Thymus (tissue), 11 donors: ENCODE measurements around the gene KIFC3. TPM values are rescaled to one million over a fixed set of nuclear protein-coding genes. Genes with fewer than 3 reads are reported as not detected.

Source experiments
- DNase-seq, 9 donors: peaks; one replicate each; pipeline ENCODE4 v3.0.0-alpha.2; 2013; ENCODE audit warnings: low spot score in 9 of 9, low read depth in 6 of 9, missing footprints in 1 of 9
- H3K27ac ChIP-seq, 2 donors: one replicate each; pipeline ENCODE4 v1.5.1; 2013; ENCODE audit warnings: control low read depth in 1 of 2, low read depth in 1 of 2, low read length in 1 of 2, mild to moderate bottlenecking in 1 of 2, moderate library complexity in 1 of 2
- H3K27me3 ChIP-seq, 2 donors: one replicate each; pipeline ENCODE4 v1.5.1; 2013; ENCODE audit warnings: low read length in 1 of 2; ENCODE audit not compliant: control insufficient read depth in 2 of 2, insufficient read depth in 1 of 2
- H3K36me3 ChIP-seq, 2 donors: one replicate each; pipeline ENCODE4 v1.5.1; 2013; ENCODE audit warnings: low read length in 1 of 2, mild to moderate bottlenecking in 1 of 2, moderate library complexity in 1 of 2; ENCODE audit not compliant: control insufficient read depth in 2 of 2, insufficient read depth in 2 of 2
- H3K4me1 ChIP-seq, 2 donors: one replicate each; pipeline ENCODE4 v1.5.1; 2013; ENCODE audit warnings: low read length in 2 of 2; ENCODE audit not compliant: control insufficient read depth in 2 of 2, insufficient read depth in 2 of 2
- H3K4me3 ChIP-seq, 2 donors: one replicate each; pipeline ENCODE4 v1.5.1; 2013; ENCODE audit warnings: low read length in 2 of 2, control low read depth in 1 of 2, mild to moderate bottlenecking in 1 of 2
- H3K9me3 ChIP-seq, 2 donors: one replicate each; pipeline ENCODE4 v1.5.1; 2013; ENCODE audit warnings: low read length in 1 of 2, mild to moderate bottlenecking in 1 of 2; ENCODE audit not compliant: control insufficient read depth in 2 of 2, insufficient read depth in 1 of 2
- WGBS: extraction: QIAGEN DNeasy Blood & Tissue Kit; methylation state at CpG from one replicate; pipeline ENCODE4 v1.1.7; 2013; 5-methylcytosine and 5-hydroxymethylcytosine counted together
- polyA plus RNA-seq: library from polyadenylated mRNA; stranded (reverse); fragments of 200-250 nt; gene quantifications from one replicate; pipeline ENCODE4 v1.2.3, GENCODE V29; 2013
- total RNA-seq: library from RNA; stranded (reverse); fragments of 120-200 nt; gene quantifications from one replicate; pipeline ENCODE4 v1.2.4, GENCODE V29; 2013
- donor health status: healthy.

KIFC3 gene
- total and polyA plus RNA-seq, 2 donors: 3.8 to 9.2 TPM

DNA sequence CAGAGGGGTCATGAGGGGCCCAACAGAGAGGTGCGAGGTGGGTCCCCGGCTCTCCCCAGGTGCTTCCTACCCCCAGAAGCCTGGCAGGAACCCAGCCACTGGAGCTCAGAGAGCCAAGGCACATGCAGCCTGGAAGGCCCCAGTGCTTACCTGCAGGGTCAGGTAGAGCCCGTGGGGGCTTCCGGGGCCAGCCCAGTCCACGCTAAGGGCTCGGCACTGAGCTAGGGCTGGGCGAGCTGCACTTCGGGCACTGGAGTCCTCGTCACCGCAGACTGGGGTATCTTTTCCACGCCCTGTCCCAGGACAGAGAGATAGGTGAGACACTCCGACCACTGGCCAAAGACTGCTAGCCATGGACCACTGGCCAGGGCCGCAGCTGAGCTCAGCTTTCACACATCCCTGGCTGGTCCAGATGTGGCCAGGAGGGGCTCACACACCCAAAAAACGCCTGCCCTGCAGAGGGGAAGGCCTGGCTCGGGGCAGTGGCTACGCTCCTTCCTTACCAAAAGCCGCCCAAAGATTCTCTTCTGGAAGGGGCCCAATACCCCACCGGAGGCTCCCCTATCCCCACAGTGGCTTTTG lies 7.4 kb downstream of the KIFC3 start:
- Histone ChIP-seq H3K9me3 (no peaks in the 10 kb centered on the region), H3K4me3 (no peak overlapping the region), H3K27me3 (peaks cover 0 to 25% of the 10 kb centered on the region in 2 donors), H3K36me3 (no peaks in the 10 kb centered on the region), H3K4me1 (peaks cover 10 to 32% of the 10 kb centered on the region in 2 donors), H3K27ac (no peak overlapping the region)
- 88% methylated on average over 18 of the region's 18 CpGs for WGBS
- no peak for DNase-seq

- no peak for DNase-seq
- Histone ChIP-seq H3K9me3 (no peaks in the 10 kb centered on the region), H3K4me3 (no peak overlapping the region), H3K4me1 (peaks cover 0 to 9% of the 10 kb centered on the region in 2 donors), H3K27ac (no peak overlapping the region), H3K27me3 (peaks cover 0 to 1% of the 10 kb centered on the region in 2 donors), H3K36me3 (no peaks in the 10 kb centered on the region)
- 86% methylated on average over 8 of the region's 8 CpGs for WGBS
Measured at GRCh38 chr16:57791893-57792461, 10.3 kb downstream of the KIFC3 start.

GRCh38 chr16:57791195-57791892 lies 10.9 kb downstream of the KIFC3 start:
- Histone ChIP-seq H3K27me3 (no peaks in the 10 kb centered on the region), H3K4me1 (peaks cover 0 to 9% of the 10 kb centered on the region in 2 donors), H3K36me3 (no peaks in the 10 kb centered on the region), H3K27ac (no peak overlapping the region), H3K9me3 (no peaks in the 10 kb centered on the region), H3K4me3 (no peak overlapping the region)
- 67% methylated on average over 13 of the region's 13 CpGs for WGBS
- DNase-seq: no peak

DNA sequence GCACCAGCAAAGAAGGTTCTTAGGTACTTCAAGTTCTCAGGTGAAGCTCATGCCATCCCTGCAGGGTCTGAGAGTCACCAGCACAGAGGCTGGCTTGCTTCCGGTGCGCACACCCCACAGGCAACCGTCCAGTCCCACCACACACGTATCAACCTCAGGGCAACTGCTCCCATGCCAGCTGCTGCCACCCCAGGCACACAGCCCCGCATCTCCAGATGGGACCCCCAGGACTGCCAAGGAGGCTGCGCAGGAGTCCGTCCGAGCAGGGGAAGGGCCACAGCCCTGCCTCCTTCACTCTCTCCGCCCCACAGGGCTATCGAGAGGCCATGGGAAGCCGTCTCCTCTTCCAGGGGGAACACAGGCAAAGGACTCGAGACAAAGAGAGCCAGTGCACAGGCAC lies 13.3 kb downstream of the KIFC3 start:
- Histone ChIP-seq H3K9me3 (no peaks in the 10 kb centered on the region), H3K27me3 (no peaks in the 10 kb centered on the region), H3K36me3 (no peaks in the 10 kb centered on the region), H3K4me1 (peaks cover 0 to 9% of the 10 kb centered on the region in 2 donors), H3K4me3 (no peak overlapping the region), H3K27ac (no peak overlapping the region)
- WGBS: 97% methylated on average over 12 of the region's 12 CpGs
- no peak for DNase-seq

GRCh38 chr16:57788252-57788841 lies 13.9 kb downstream of the KIFC3 start:
- DNase-seq: no peak
- Histone ChIP-seq H3K4me1 (peaks cover 0 to 9% of the 10 kb centered on the region in 2 donors), H3K27ac (no peak overlapping the region), H3K36me3 (no peaks in the 10 kb centered on the region), H3K9me3 (no peaks in the 10 kb centered on the region), H3K4me3 (no peak overlapping the region), H3K27me3 (no peaks in the 10 kb centered on the region)
- 97% methylated on average over 17 of the region's 17 CpGs for WGBS

DNA sequence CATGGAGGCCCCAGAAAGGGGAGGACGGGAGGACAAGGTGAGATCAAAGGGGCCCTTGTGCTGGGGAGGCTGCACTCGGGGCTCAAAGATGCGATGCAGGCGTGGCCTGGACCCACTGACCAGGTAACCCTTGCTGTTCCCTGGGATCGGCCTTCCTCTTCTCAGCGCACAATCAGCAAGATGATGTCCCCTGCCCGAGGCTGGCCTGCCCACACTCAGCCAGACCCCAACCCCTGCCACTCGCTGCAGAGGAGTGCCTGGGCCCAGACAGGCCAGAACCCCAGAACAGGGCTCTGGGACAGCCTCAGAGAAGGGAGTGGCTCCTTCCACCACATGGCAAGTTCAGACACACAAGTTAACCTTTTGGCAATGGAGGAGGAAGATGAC lies 14.8 kb downstream of the KIFC3 start:
- H3K27me3 ChIP-seq: no peaks in the 10 kb centered on the region
- H3K27ac ChIP-seq: no peak overlapping the region

GRCh38 chr16:57786632-57787518 lies 15.4 kb downstream of the KIFC3 start:
- WGBS: 93% methylated on average over 26 of the region's 26 CpGs
- Histone ChIP-seq H3K27me3 (no peaks in the 10 kb centered on the region), H3K4me1 (peaks cover 0 to 6% of the 10 kb centered on the region in 2 donors), H3K36me3 (no peaks in the 10 kb centered on the region), H3K9me3 (no peaks in the 10 kb centered on the region), H3K27ac (no peak overlapping the region), H3K4me3 (no peak overlapping the region)
- DNase-seq: no peak

More for the DNA sequence above, 14.8 kb downstream of the KIFC3 start:
- H3K9me3 ChIP-seq: no peaks in the 10 kb centered on the region
- H3K4me3 ChIP-seq: no peak overlapping the region
- H3K36me3 ChIP-seq: no peaks in the 10 kb centered on the region
- DNase-seq: no peak
- 92% methylated on average over 8 of the region's 8 CpGs for WGBS
- peaks cover 0 to 9% of the 10 kb centered on the region in 2 donors for H3K4me1 ChIP-seq

GRCh38 chr16:57785924-57786323 lies 16.4 kb downstream of the KIFC3 start:
- Histone ChIP-seq H3K4me1 (no peaks in the 10 kb centered on the region), H3K36me3 (no peaks in the 10 kb centered on the region), H3K9me3 (no peaks in the 10 kb centered on the region), H3K27ac (no peak overlapping the region), H3K4me3 (no peak overlapping the region), H3K27me3 (no peaks in the 10 kb centered on the region)
- 98% methylated on average over 8 of the region's 8 CpGs for WGBS
- DNase-seq: no peak
